SK-N-SH (cell line): Measurements from ENCODE around the gene AP2A1. TPM values are rescaled to one million over a fixed set of nuclear protein-coding genes. Genes with fewer than 3 reads are reported as not detected.
A peak's percentile ranks its signal among the peaks of the same experiment; 100 is the strongest.

ENCODE experiments used
- CTCF ChIA-PET: fragments of 300-600, 350-600 bp; formaldehyde crosslinking; extraction: SDS; loops from one replicate; lab custom pipeline; 2021; lab: Yijun Ruan, JAX
- POLR2A ChIA-PET: fragments of 350-600 bp; sonication (Branson Sonifier 250); formaldehyde crosslinking; extraction: SDS; loops from one replicate; lab custom pipeline; 2020; ENCODE audit warnings: antibody characterized with exemption, inconsistent platforms; lab: Yijun Ruan, JAX
- DNase-seq: peaks from one replicate; pipeline ENCODE4 v3.0.0; 2012
- H2AFZ ChIP-seq: fragments of 200-600 bp; sonication (generic); 2 replicates; pipeline ENCODE4 v1.8.1; 2016; ENCODE audit warnings: antibody characterized with exemption, mild to moderate bottlenecking, low read depth
- H3F3A ChIP-seq: fragments of 200-600 bp; sonication (generic); replicated peaks from 2 replicates; pipeline ENCODE3; 2016; ENCODE audit warnings: antibody characterized with exemption, mild to moderate bottlenecking; ENCODE audit not compliant: insufficient read depth
- H3K27ac ChIP-seq, 2 experiments: fragments of 200-500 bp in 1 of 2; fragments of 200-600 bp in 1 of 2; sonication (Bioruptor generic) in 1 of 2; sonication (generic), shearing (Covaris generic) in 1 of 2; 2 replicates each; pipeline versions ENCODE4 v1.5.1 to v1.6.1; 2014 to 2016; ENCODE audit warnings: low read depth in 2 of 2, inconsistent platforms in 1 of 2, low read length in 1 of 2, mild to moderate bottlenecking in 1 of 2, mixed read lengths in 1 of 2
- H3K27me3 ChIP-seq: fragments of 200-600 bp; sonication (generic), shearing (Covaris generic); 2 replicates; pipeline ENCODE4 v1.6.1; 2016; ENCODE audit warnings: mixed run types; ENCODE audit not compliant: insufficient read depth
- H3K36me3 ChIP-seq, 2 experiments: fragments of 200-500 bp in 1 of 2; fragments of 200-600 bp in 1 of 2; sonication (Bioruptor generic) in 1 of 2; sonication (generic) in 1 of 2; replicated peaks in 1 of 2; 2 replicates each; pipeline versions ENCODE3 to v1.5.1; 2014 to 2016; ENCODE audit warnings: low read length in 1 of 2, mild to moderate bottlenecking in 1 of 2; ENCODE audit not compliant: insufficient read depth in 2 of 2, control insufficient read depth in 1 of 2
- H3K4me1 ChIP-seq, 2 experiments: fragments of 200-500 bp in 1 of 2; fragments of 200-600 bp in 1 of 2; sonication (Bioruptor generic) in 1 of 2; sonication (generic), shearing (Covaris generic) in 1 of 2; 2 replicates each; pipeline versions ENCODE4 v1.5.1 to v1.6.1; 2014 to 2016; ENCODE audit warnings: low read depth in 1 of 2, low read length in 1 of 2, mixed run types in 1 of 2; ENCODE audit not compliant: insufficient read depth in 2 of 2, control insufficient read depth in 1 of 2
- H3K4me2 ChIP-seq: fragments of 200-600 bp; sonication (generic), shearing (Covaris generic); 2 replicates; pipeline ENCODE4 v1.6.1; 2017; ENCODE audit warnings: mixed run types
- H3K4me3 ChIP-seq, 2 experiments: fragments of 200-500 bp in 1 of 2; fragments of 200-600 bp in 1 of 2; sonication (Bioruptor generic) in 1 of 2; sonication (generic), shearing (Covaris generic) in 1 of 2; 2 replicates each; pipeline versions ENCODE4 v1.5.1 to v1.8.1; 2014 to 2016; ENCODE audit warnings: low read depth in 2 of 2, inconsistent platforms in 1 of 2, low read length in 1 of 2, mild to moderate bottlenecking in 1 of 2, mixed read lengths in 1 of 2, moderate library complexity in 1 of 2
- H3K79me2 ChIP-seq: fragments of 200-600 bp; sonication (generic); 2 replicates; pipeline ENCODE4 v1.8.1; 2017; ENCODE audit warnings: mild to moderate bottlenecking; ENCODE audit not compliant: insufficient read depth
- H3K9ac ChIP-seq: fragments of 200-600 bp; sonication (generic); 2 replicates; pipeline ENCODE4 v1.6.1; 2017; ENCODE audit warnings: mixed run types
- H3K9me2 ChIP-seq: fragments of 200-600 bp; sonication (generic); 2 replicates; pipeline ENCODE4 v1.6.1; 2017; ENCODE audit warnings: mixed run types
- H3K9me3 ChIP-seq: fragments of 200-600 bp; sonication (generic); 2 replicates; pipeline ENCODE4 v1.6.1; 2017; ENCODE audit warnings: mixed run types, mild to moderate bottlenecking, moderate library complexity
- H4K20me1 ChIP-seq: fragments of 200-600 bp; sonication (generic); 2 replicates; pipeline ENCODE4 v1.6.1; 2017; ENCODE audit warnings: mild to moderate bottlenecking, mixed run types; ENCODE audit not compliant: insufficient read depth
- EP300 ChIP-seq, 2 experiments: IDR thresholded peaks; 2 replicates each; pipeline versions ENCODE4 v1.4.0 to v1.6.1; 2012; ENCODE audit warnings: borderline replicate concordance in 1 of 2, low read depth in 1 of 2, low read length in 1 of 2
- GABPA ChIP-seq: IDR thresholded peaks from 2 replicates; pipeline ENCODE4 v1.4.0; 2012; ENCODE audit warnings: low read depth, mild to moderate bottlenecking
- NFIC ChIP-seq: IDR thresholded peaks from 2 replicates; pipeline ENCODE4 v1.4.0; 2012; ENCODE audit warnings: borderline replicate concordance
- POLR2AphosphoS5 ChIP-seq: IDR thresholded peaks from 2 replicates; pipeline ENCODE4 v1.6.1; 2012; ENCODE audit warnings: low read depth, low read length
- RFX5 ChIP-seq: IDR thresholded peaks from 2 replicates; pipeline ENCODE4 v1.6.1; 2012; ENCODE audit warnings: mild to moderate bottlenecking, improper control_type of control experiment, low read length
- WGBS: methylation state at CpG from one replicate; pipeline ENCODE4 v1.1.6; 2017; ENCODE audit warnings: low lambda C conversion rate; 5-methylcytosine and 5-hydroxymethylcytosine counted together
- polyA plus RNA-seq, 3 experiments: library from polyadenylated mRNA; depleted of rRNA; stranded (reverse); fragments of >200 nt; gene quantifications; 2 replicates each; pipeline ENCODE4 v1.2.3, GENCODE V29; 2012
- TF ChIP-seq, protein P1 (sequence below): fragments of 150-350 bp; IDR thresholded peaks from 2 replicates; pipeline ENCODE4 v1.6.1; 2017; ENCODE audit warnings: antibody characterized with exemption, low read length, low read depth, borderline replicate concordance

The AP2A1 gene
- polyA plus RNA-seq, 1 of the 3 experiments (the other 2 are of a cell fraction), result 74.8 TPM

DNA sequence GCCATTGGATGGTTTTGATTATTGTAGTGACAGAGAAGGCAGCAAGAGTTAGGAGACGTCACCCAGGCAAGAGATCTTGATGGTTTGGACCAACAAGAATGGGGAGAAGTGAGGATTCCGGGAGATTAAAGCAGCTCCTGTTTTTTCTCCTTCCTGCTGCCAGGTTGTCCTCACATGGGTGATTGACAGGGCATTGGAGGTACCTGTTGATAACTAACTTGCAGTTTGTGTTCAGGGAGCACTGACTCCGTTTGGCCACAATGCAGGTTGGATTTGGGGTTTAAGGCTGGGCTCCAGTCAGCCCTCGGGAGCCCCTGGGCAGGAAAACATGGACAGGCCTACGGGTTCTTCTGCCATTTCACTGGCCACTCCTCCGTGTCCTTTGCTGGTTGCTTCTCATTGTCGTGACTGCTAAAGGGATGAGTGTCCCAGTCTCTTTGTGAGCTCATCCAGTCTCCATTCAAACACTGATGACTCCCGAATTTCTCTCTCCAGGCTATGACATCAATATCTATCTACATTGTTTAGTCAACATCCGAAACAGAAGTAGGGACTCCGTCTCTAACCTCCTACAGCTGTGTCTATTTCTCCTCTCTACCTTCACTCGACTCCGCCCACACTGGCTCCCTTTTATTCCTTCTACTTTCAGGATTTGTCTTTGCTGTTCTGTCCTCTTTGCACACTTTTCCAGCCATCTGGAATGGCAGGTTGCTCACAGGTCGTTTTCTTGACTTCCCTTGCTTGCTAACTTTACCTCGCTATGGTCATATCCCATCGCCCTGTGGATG, 82.8 kb downstream of the AP2A1 start:
- peaks cover 30% of the 10 kb centered on the region for H4K20me1 ChIP-seq
- H3K79me2 ChIP-seq, result peaks cover 46% of the 10 kb centered on the region
- TF ChIP-seq RFX5 (no peak), POLR2AphosphoS5 (peak; percentile 28; the same call in 1 of the 2 replicates)
- no peaks in the 10 kb centered on the region for H3K9me3 ChIP-seq
- peak overlapping the region; percentile 99; the same call in 1 of the 2 replicates for H3K9ac ChIP-seq
- peak overlapping the region; percentile 88 for H3K4me2 ChIP-seq
- peak overlapping the region; percentile 77 to 99 for H3K27ac ChIP-seq
- no peaks in the 10 kb centered on the region for H3K9me2 ChIP-seq
- H2AFZ ChIP-seq, result no peak overlapping the region
- peaks cover 15 to 32% of the 10 kb centered on the region in 2 experiments; a peak in 3 of 4 replicates for H3K4me1 ChIP-seq
- ChIA-PET POLR2A (interaction anchor here (1.0 to 3.2 kb wide), 12 partner anchors 11 to 209 kb away, joined by 3 to 25 read pairs (median 8); partner anchors contain the start of genes AKT1S1, FUZ, RRAS and TBC1D17), CTCF (interaction anchor here (0.7 to 2.3 kb wide), 4 partner anchors 26 to 40 kb away, joined by 3 to 8 read pairs (median 4); partner anchors contain the start of genes FUZ and MED25)
- H3F3A ChIP-seq, result peaks cover 39% of the 10 kb centered on the region
- H3K27me3 ChIP-seq, result no peaks in the 10 kb centered on the region
- peak overlapping the region; percentile 77 to 89 for H3K4me3 ChIP-seq
- WGBS, result 89% methylated on average over 15 of the region's 15 CpGs
- DNase-seq, result no peak
- peaks cover 0 to 7% of the 10 kb centered on the region in 2 experiments for H3K36me3 ChIP-seq

DNA sequence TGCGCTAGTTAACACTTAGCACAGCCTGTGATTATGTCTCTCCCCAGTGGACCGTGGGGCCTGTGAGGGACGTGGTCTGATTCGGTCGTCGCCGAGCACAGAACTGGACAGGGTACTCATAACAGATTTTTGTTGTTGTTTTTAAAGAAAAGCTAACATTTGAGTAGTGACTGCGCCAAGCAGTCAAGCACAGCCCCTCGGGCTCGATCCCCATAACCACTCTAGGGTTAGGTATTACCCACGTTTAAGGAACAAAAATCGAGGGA, 83.4 kb downstream of the AP2A1 start:
- ChIA-PET CTCF (interaction anchor here (0.7 to 2.3 kb wide), 7 partner anchors 11 to 41 kb away, joined by 3 to 8 read pairs (median 4); partner anchors contain the start of genes FUZ and MED25), POLR2A (interaction anchor here (1.0 to 3.2 kb wide), 14 partner anchors 9 to 210 kb away, joined by 3 to 25 read pairs (median 6); partner anchors contain the start of genes AKT1S1, FUZ, RRAS and TBC1D17)
- Histone ChIP-seq H3K79me2 (peaks cover 50% of the 10 kb centered on the region), H3K4me1 (peaks cover 15 to 32% of the 10 kb centered on the region in 2 experiments; a peak in 3 of 4 replicates), H3K36me3 (peaks cover 4 to 9% of the 10 kb centered on the region in 2 experiments), H3K27ac (peak overlapping the region; percentile 77 to 99), H4K20me1 (peaks cover 34% of the 10 kb centered on the region), H3K27me3 (no peaks in the 10 kb centered on the region), H3K4me3 (peak overlapping the region; percentile 77 to 89), H3K4me2 (peak overlapping the region; percentile 88), H3K9me3 (no peaks in the 10 kb centered on the region), H3K9ac (peak overlapping the region; percentile 99; the same call in 1 of the 2 replicates), H3F3A (peaks cover 41% of the 10 kb centered on the region), H2AFZ (0 out of 2 replicates have a peak overlapping the region, but pooled peaks have one; percentile 67), H3K9me2 (no peaks in the 10 kb centered on the region)
- DNase-seq, result no peak
- 25% methylated on average over 12 of the region's 12 CpGs for WGBS
- TF ChIP-seq NFIC (no peak), GABPA (no peak; the same call in 1 of the 2 replicates), EP300 (IDR thresholded peaks at IDR 0.05; ENCODE audit: borderline replicate concordance in 1 of 2, low read depth in 1 of 2, low read length in 1 of 2) (no peak), RFX5 (no peak)
- TF ChIP-seq, protein P1, sequence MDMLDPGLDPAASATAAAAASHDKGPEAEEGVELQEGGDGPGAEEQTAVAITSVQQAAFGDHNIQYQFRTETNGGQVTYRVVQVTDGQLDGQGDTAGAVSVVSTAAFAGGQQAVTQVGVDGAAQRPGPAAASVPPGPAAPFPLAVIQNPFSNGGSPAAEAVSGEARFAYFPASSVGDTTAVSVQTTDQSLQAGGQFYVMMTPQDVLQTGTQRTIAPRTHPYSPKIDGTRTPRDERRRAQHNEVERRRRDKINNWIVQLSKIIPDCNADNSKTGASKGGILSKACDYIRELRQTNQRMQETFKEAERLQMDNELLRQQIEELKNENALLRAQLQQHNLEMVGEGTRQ, result no peak
